Body of pancreas (tissue), 4 donors: ENCODE measurements around the gene DOCK4.

Experiments used
- POLR2A ChIP-seq, 3 donors: fragments of 450-650 bp; IDR thresholded peaks; one replicate each; pipeline ENCODE4 v1.6.1; 2016; ENCODE audit warnings: antibody characterized with exemption in 3 of 3, mild to moderate bottlenecking in 2 of 3
- TF ChIP-seq, protein P1 (sequence below), 7 experiments: fragments of 450-650 bp in 4 of 7; fragments of 200-600 bp in 3 of 7; sonication (generic) in 3 of 7; IDR thresholded peaks; one replicate each; pipeline ENCODE4 v1.5.1; 2016 to 2019; ENCODE audit warnings: antibody characterized with exemption in 7 of 7

DNA sequence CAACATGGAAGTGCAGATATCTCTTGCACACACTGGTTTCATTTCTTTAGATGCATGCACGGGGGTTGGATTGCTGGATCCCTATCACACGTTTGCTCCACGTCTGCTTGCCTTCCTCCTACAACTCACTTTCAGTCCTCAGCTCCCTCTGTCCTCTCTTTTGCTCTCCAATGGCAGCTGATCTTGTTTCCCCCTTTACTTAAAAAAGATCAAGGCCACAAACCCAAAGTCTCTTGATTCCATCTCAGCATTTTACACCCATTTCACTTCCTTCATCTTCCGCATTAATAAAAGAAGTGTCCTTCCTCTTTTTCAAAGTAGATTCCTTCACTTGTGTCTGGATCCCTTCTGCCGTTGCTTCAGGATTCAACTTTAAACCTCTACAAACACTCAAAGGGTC lies 245.2 kb downstream of the DOCK4 start:
- TF ChIP-seq POLR2A (IDR thresholded peaks at IDR 0.05) = no peak
- TF ChIP-seq, protein P1, sequence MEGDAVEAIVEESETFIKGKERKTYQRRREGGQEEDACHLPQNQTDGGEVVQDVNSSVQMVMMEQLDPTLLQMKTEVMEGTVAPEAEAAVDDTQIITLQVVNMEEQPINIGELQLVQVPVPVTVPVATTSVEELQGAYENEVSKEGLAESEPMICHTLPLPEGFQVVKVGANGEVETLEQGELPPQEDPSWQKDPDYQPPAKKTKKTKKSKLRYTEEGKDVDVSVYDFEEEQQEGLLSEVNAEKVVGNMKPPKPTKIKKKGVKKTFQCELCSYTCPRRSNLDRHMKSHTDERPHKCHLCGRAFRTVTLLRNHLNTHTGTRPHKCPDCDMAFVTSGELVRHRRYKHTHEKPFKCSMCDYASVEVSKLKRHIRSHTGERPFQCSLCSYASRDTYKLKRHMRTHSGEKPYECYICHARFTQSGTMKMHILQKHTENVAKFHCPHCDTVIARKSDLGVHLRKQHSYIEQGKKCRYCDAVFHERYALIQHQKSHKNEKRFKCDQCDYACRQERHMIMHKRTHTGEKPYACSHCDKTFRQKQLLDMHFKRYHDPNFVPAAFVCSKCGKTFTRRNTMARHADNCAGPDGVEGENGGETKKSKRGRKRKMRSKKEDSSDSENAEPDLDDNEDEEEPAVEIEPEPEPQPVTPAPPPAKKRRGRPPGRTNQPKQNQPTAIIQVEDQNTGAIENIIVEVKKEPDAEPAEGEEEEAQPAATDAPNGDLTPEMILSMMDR (IDR thresholded peaks at IDR 0.05) = no peak
